NOMO-1 treated with DMSO at 0.1 percent for 48 hours (cell line): ENCODE data around the gene DNAAF6.

Experiments used
- DNase-seq: peaks from one replicate; lab custom pipeline; 2025; ENCODE audit not compliant: unreplicated experiment; lab: John Stamatoyannopoulos, UW

The DNAAF6 gene

DNA sequence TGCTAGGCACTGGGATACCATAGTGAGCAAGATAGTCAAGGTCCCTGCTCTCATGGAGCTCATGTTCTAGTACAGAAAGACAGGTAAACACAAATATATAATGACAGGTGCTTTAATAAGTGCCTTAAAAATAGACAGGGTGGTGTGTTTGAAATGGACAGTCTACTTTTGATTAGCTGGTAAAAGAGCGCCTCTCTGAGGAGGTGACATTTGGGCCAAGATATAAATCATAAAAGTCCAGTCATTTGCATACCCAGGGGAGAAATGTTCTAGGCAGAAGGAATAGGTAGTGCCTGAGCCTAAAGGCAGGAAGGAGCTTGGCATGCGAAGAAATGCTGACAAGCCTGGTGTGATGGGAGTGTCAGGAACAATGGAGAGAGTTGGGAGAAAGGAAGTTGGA lies 83.6 kb downstream of the DNAAF6 start:
- no peak for DNase-seq

DNA sequence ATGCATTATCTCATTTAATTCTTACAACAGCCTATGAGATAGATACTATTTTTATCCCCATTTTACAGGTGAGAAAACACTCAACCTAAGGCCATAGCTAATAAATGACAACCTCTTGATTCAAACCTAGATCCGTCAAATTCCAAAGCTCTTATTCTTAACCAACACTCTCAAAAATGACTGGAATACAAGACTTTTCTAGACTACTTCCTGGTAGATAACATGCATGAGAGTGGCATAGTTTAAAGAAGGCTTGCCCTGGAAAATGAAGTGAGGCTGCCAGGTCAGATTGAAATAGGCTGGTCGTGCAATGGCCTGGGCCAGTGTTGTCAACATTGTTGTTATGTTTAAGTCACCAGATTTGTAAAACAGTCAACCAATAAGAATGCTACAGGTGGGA lies 86.6 kb downstream of the DNAAF6 start:
- no peak for DNase-seq
